OCI-LY3 (cell line): ENCODE results near the gene LRRC37A3.
"Not testable (repeated sequence)": the region's sequence is repeated elsewhere in the genome, so short reads cannot be mapped to it uniquely, and the experiment has no call there.

Experiments
- H2AFZ ChIP-seq: fragments of 200-600, 300-600 bp; shearing (Covaris generic); 2 replicates; pipeline ENCODE4 v1.6.0; 2014; ENCODE audit warnings: antibody characterized with exemption, low read depth, low read length
- H3K27ac ChIP-seq: fragments of 200-600, 300-600 bp; sonication (generic); 2 replicates; pipeline ENCODE4 v1.5.1; 2014; ENCODE audit warnings: mild to moderate bottlenecking, low read length, moderate library complexity, mixed read lengths
- H3K27me3 ChIP-seq: fragments of 200-600, 300-600 bp; sonication (generic); 2 replicates; pipeline ENCODE4 v1.6.1; 2014; ENCODE audit warnings: low read depth, low read length, mixed read lengths
- H3K36me3 ChIP-seq: fragments of 200-600, 300-600 bp; sonication (generic); replicated peaks from 2 replicates; pipeline ENCODE3; 2014; ENCODE audit warnings: low read depth, low read length, mixed read lengths
- H3K4me1 ChIP-seq: fragments of 300-600, 200-600 bp; sonication (generic); 2 replicates; pipeline ENCODE4 v1.6.1; 2014; ENCODE audit warnings: low read length, mixed read lengths
- H3K4me2 ChIP-seq: fragments of 200-600, 300-600 bp; sonication (generic); 2 replicates; pipeline ENCODE4 v1.6.1; 2014; ENCODE audit warnings: low read length, mixed read lengths
- H3K4me3 ChIP-seq: fragments of 300-600, 200-600 bp; sonication (generic); 2 replicates; pipeline ENCODE4 v1.5.1; 2014; ENCODE audit warnings: antibody characterized with exemption, mild to moderate bottlenecking, low read length, moderate library complexity
- H3K79me2 ChIP-seq: fragments of 300-600, 200-600 bp; shearing (Covaris generic); 2 replicates; pipeline ENCODE4 v1.6.1; 2014; ENCODE audit warnings: mild to moderate bottlenecking, low read length, mixed read lengths
- H3K9ac ChIP-seq: fragments of 300-600, 200-600 bp; shearing (Covaris generic); 2 replicates; pipeline ENCODE4 v1.6.0; 2014; ENCODE audit warnings: mild to moderate bottlenecking, low read length, moderate library complexity
- H3K9me3 ChIP-seq: fragments of 200-600, 300-600 bp; shearing (Covaris generic); 2 replicates; pipeline ENCODE4 v1.6.1; 2014; ENCODE audit warnings: low read length, mixed read lengths; ENCODE audit not compliant: insufficient read depth
- H4K20me1 ChIP-seq: fragments of 200-600, 300-600 bp; sonication (generic); 2 replicates; pipeline ENCODE4 v1.6.1; 2016; ENCODE audit warnings: low read length, mixed read lengths; ENCODE audit not compliant: insufficient read depth
- CTCF ChIP-seq: fragments of 200-600, 300-600 bp; sonication (generic); IDR thresholded peaks from 2 replicates; pipeline ENCODE4 v1.5.1; 2014; ENCODE audit warnings: antibody characterized with exemption, low read length, low read depth
- EZH2phosphoT487 ChIP-seq: fragments of 200-600 bp; shearing (Covaris generic); IDR thresholded peaks from 2 replicates; pipeline ENCODE4 v1.6.1; 2018; ENCODE audit warnings: antibody characterized with exemption, mixed run types, low read depth

The LRRC37A3 gene

GRCh38 chr17:64938925-64939474, 19.7 kb upstream of the LRRC37A3 start:
- H3K9me3 ChIP-seq, result no peaks in the 10 kb centered on the region
- no peaks in the 10 kb centered on the region for H3K36me3 ChIP-seq
- H3K9ac ChIP-seq, result no peak overlapping the region
- no peaks in the 10 kb centered on the region for H3K27me3 ChIP-seq
- H3K79me2 ChIP-seq, result no peaks in the 10 kb centered on the region
- peak overlapping the region; percentile 89 for H2AFZ ChIP-seq
- TF ChIP-seq CTCF (peak; percentile 89), EZH2phosphoT487 (no peak)
- peaks cover 18% of the 10 kb centered on the region for H3K4me1 ChIP-seq
- H4K20me1 ChIP-seq, result no peaks in the 10 kb centered on the region
- peak overlapping the region; percentile 75 for H3K4me2 ChIP-seq
- peak overlapping the region; percentile 45 for H3K4me3 ChIP-seq
- H3K27ac ChIP-seq, result no peak overlapping the region

DNA sequence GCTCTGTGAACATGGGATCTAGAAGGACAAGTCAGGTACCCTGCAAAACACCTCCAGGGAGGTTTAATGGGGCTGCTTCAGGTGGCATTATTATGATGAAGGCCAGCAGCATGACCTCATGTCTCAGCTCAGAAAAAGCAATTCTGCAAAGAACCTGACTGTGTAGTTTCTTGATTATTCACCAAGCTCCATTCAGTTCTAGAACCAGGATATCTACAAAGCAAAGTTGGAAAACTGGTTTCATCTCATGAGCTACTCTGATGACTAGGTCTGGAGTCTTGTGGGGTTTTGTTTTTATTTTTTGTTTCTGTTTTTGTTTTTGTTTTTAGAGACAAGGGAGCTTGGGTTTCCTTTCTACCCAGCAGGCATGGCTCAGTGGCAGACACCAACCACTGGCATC, 19.0 kb upstream of the LRRC37A3 start:
- Histone ChIP-seq H3K4me3 (no peak overlapping the region), H3K79me2 (no peaks in the 10 kb centered on the region), H2AFZ (no peak overlapping the region), H3K27ac (no peak overlapping the region), H4K20me1 (no peaks in the 10 kb centered on the region), H3K4me1 (peaks cover 18% of the 10 kb centered on the region), H3K9ac (no peak overlapping the region), H3K4me2 (no peak overlapping the region), H3K36me3 (no peaks in the 10 kb centered on the region), H3K27me3 (no peaks in the 10 kb centered on the region), H3K9me3 (no peaks in the 10 kb centered on the region)
- TF ChIP-seq EZH2phosphoT487 (no peak), CTCF (no peak)

- Histone ChIP-seq H2AFZ (no peak overlapping the region), H3K27me3 (no peaks in the 10 kb centered on the region), H4K20me1 (no peaks in the 10 kb centered on the region), H3K4me3 (no peak overlapping the region), H3K36me3 (no peaks in the 10 kb centered on the region), H3K9ac (no peak overlapping the region), H3K27ac (no peak overlapping the region), H3K4me2 (no peak overlapping the region), H3K79me2 (no peaks in the 10 kb centered on the region), H3K4me1 (peaks cover 18% of the 10 kb centered on the region), H3K9me3 (no peaks in the 10 kb centered on the region)
- TF ChIP-seq CTCF (no peak), EZH2phosphoT487 (no peak)
These were observed 16.8 kb upstream of the LRRC37A3 start for GRCh38 chr17:64936117-64936516.

- H2AFZ ChIP-seq, H3K9me3 ChIP-seq, H3K9ac ChIP-seq, H4K20me1 ChIP-seq, H3K27ac ChIP-seq, H3K79me2 ChIP-seq, H3K36me3 ChIP-seq, H3K27me3 ChIP-seq, H3K4me3 ChIP-seq: not testable (repeated sequence)
- Histone ChIP-seq H3K4me1 (peaks cover 18% of the 10 kb centered on the region), H3K4me2 (peak overlapping the region; percentile 16; the same call in 1 of the 2 replicates)
These were observed 15.1 kb upstream of the LRRC37A3 start for GRCh38 chr17:64934284-64934778.

GRCh38 chr17:64932850-64933249, 13.6 kb upstream of the LRRC37A3 start:
- not testable (repeated sequence) for H3K79me2 ChIP-seq, H3K9me3 ChIP-seq, H3K4me2 ChIP-seq, H3K36me3 ChIP-seq, H3K4me3 ChIP-seq, H3K27me3 ChIP-seq, H4K20me1 ChIP-seq, H3K27ac ChIP-seq, H3K9ac ChIP-seq, H2AFZ ChIP-seq
- peaks cover 13% of the 10 kb centered on the region for H3K4me1 ChIP-seq

DNA sequence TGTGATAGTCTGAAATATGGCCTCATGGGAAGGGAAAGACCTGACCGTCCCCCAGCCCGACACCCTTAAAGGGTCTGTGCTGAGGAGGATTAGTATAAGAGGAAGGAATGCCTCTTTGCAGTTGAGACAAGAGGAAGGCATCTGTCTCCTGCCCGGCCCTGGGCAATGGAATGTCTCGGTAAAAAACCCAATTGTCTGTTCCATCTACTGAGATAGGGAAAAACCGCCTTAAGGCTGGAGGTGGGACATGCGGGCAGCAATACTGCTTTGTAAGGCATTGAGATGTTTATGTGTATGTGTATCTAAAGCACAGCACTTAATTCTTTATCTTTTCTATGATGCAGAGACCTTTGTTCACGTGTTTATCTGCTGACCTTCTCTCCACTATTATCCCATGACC, 11.1 kb upstream of the LRRC37A3 start:
- not testable (repeated sequence) for H3K9ac ChIP-seq, H3K9me3 ChIP-seq, H3K79me2 ChIP-seq, H3K27ac ChIP-seq, H2AFZ ChIP-seq, H4K20me1 ChIP-seq, H3K4me3 ChIP-seq, H3K27me3 ChIP-seq, H3K36me3 ChIP-seq, H3K4me2 ChIP-seq
- peaks cover 15% of the 10 kb centered on the region for H3K4me1 ChIP-seq

- H3K27ac ChIP-seq, H4K20me1 ChIP-seq, H3K27me3 ChIP-seq, H3K4me3 ChIP-seq, H3K9me3 ChIP-seq, H3K36me3 ChIP-seq, H3K4me1 ChIP-seq, H2AFZ ChIP-seq, H3K4me2 ChIP-seq, H3K9ac ChIP-seq, H3K79me2 ChIP-seq: not testable (repeated sequence)
These were observed 10.3 kb upstream of the LRRC37A3 start for GRCh38 chr17:64929419-64930209.
